Stimulated activated naive CD8-positive, alpha-beta T cell treated with anti-CD3 and anti-CD28 coated beads, Interleukin-15, amount 100 ng/mL, for 72 hours (primary cell): Measurements from ENCODE around the gene HSPBP1.
"Not testable (repeated sequence)": the region's sequence is repeated elsewhere in the genome, so short reads cannot be mapped to it uniquely, and the experiment has no call there.

Experiments
- ATAC-seq: fragments of 150-1000 bp; cut with Tn5 transposase; 2 replicates; pipeline ENCODE4 v1.10.0; 2021; ENCODE audit warnings: mild to moderate bottlenecking, moderate library complexity
- DNase-seq, 2 donors: peaks; one replicate each; pipeline ENCODE4 v3.0.0; 2021 to 2022
- H3K27ac Mint-ChIP-seq, 2 donors: one replicate each; pipeline ENCODE4 v1.8.0; 2022; ENCODE audit warnings: mild to moderate bottlenecking in 2 of 2, mixed read lengths in 2 of 2, moderate library complexity in 2 of 2
- H3K27me3 Mint-ChIP-seq: one replicate; pipeline ENCODE4 v1.8.0; 2022; ENCODE audit warnings: mixed read lengths
- H3K4me1 Mint-ChIP-seq: one replicate; pipeline ENCODE4 v1.8.0; 2022; ENCODE audit warnings: mild to moderate bottlenecking, mixed read lengths
- H3K4me3 Mint-ChIP-seq, 2 donors: one replicate each; pipeline ENCODE4 v1.8.0; 2022; ENCODE audit warnings: mild to moderate bottlenecking in 2 of 2, mixed read lengths in 2 of 2, moderate library complexity in 1 of 2
- H3K9me3 Mint-ChIP-seq, 2 donors: one replicate each; pipeline ENCODE4 v1.8.0; 2022; ENCODE audit warnings: mixed read lengths in 2 of 2

HSPBP1 gene, protein sequence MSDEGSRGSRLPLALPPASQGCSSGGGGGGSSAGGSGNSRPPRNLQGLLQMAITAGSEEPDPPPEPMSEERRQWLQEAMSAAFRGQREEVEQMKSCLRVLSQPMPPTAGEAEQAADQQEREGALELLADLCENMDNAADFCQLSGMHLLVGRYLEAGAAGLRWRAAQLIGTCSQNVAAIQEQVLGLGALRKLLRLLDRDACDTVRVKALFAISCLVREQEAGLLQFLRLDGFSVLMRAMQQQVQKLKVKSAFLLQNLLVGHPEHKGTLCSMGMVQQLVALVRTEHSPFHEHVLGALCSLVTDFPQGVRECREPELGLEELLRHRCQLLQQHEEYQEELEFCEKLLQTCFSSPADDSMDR

DNA sequence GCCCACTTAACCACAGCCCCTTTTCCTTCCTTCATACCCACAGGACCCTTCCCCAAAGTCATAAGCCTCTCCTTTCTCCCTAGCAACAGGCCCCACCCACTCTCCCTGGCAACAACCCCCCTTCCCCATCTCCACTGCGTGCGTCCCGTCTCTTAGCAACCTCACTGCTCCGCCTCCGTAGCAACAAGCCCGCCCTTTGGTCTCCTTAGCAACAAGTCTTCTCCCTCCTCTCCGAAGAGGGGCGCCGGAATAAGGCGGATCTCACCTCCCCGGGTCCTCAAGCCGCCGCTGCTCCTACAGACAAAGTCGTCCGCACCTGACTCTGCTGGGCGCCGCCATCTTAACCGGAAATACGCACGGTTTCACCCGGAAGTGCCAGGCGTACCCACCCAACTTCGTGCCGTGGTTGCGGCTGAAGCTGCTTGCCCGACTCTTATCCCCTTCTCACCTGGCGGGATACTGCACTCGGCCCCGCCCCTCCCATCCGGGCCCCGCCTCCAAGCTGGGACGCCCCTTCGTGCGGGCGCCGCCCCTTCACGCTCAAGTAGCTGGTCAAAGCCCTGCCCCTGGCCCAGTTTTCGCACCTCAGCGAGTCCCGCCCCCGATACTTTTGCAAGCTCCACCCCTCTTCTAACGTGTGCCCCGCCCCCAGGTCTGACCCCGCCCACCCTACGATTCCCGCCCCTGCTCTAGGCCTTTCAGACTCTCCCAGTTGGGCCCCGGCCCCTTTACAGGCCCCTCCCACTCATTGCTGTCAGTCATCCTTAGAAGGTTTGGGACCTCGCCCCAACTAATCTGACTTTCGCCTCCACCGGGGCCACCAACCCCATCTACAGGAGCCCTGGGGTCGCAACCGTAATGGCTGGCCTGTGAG lies at the start of gene HSPBP1:
TSS of gene HSPBP1 (minus strand) at position 341 of the 874 bp plus-strand sequence. CDS start 502 bp downstream, outside the sequence.
- ATAC-seq (peak; percentile 93), DNase-seq (peak; percentile 99)
- H3K9me3 Mint-ChIP-seq: no peaks in the 10 kb centered on the region
- peak within 1 kb of the TSS; percentile 99 to 100 for H3K27ac Mint-ChIP-seq
- no peaks in the 10 kb centered on the region for H3K27me3 Mint-ChIP-seq
- H3K4me1 Mint-ChIP-seq: peaks cover 70% of the 10 kb centered on the region
- H3K4me3 Mint-ChIP-seq: peak within 1 kb of the TSS; percentile 99 to 100

DNA sequence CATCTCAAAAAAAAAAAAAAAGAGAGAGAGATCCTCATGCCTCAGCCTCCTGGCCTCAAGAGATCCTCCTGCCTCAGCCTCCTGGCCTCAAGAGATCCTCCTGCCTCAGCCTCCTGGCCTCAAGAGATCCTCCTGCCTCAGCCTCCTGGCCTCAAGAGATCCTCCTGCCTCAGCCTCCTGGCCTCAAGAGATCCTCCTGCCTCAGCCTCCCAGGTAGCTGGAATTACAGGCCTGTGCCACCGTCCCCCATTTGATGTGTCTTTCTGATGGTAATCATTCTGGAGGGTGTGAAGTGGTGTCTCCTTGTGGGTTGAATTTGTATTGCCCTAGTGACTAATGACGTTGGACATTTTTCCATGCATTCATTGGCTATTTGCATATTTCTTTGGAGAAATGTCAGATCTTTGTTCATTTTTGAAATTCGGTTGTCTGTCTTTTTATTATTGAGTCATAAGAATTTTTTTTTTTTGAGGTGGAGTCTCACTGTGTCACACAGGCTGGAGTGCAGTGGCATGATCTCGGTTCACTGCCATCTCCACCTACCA lies 48.9 kb upstream of the HSPBP1 start:
- not testable (repeated sequence) for DNase-seq, H3K27ac Mint-ChIP-seq, H3K4me3 Mint-ChIP-seq, H3K4me1 Mint-ChIP-seq, ATAC-seq, H3K9me3 Mint-ChIP-seq
- peaks cover 15% of the 10 kb centered on the region for H3K27me3 Mint-ChIP-seq

DNA sequence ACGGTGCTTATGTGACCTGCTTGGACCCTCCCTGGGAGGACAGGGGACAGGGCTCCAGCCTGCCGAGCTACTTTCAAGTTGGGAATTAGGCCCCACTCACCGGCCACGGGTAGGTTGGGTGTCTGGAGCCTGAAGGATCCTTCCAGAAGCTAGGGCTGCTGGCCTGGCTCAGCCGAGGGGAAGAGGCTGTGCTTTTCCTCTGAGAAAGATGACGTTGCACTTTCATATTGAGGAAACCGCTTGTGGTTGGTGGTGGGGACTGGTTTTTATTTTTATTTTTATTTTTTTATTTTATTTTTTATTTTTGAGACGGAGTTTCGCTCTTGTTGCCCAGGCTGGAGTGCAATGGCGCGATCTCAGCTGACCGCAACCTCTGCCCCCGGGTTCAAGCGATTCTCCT lies 45.3 kb upstream of the HSPBP1 start, which contains the start of gene TMEM150B:
TSS of gene TMEM150B (minus strand) at position 170 of the 400 bp plus-strand sequence. CDS start 4,305 bp downstream, outside the sequence.
- no peak for ATAC-seq
- H3K27ac Mint-ChIP-seq: no peak within 1 kb of the TSS
- DNase-seq: no peak
- H3K9me3 Mint-ChIP-seq: no peaks in the 10 kb centered on the region
- peaks cover 41% of the 10 kb centered on the region for H3K27me3 Mint-ChIP-seq
- H3K4me1 Mint-ChIP-seq: peaks cover 4% of the 10 kb centered on the region
- H3K4me3 Mint-ChIP-seq: no peak within 1 kb of the TSS

DNA sequence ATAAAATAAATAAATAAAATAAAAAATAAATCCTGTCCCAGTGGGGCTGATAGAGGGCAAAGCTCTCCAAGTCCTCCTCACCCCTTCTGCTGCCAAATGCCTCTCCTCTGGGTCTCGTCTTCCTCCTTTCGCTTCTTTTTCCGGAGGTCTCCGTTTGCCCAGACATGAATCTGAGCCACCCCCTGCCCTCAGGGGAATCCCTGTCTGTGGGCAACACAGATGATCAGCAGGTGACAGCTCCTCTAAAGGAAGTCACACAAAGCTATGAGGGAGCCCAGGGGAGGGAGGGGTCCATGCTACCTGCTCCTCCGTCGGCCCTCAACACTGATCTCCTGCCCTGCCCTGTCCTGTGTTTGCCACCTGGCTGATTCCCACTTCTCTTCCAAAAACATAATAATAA lies 44.8 kb upstream of the HSPBP1 start:
- Mint-ChIP-seq H3K9me3 (no peaks in the 10 kb centered on the region), H3K27ac (no peak overlapping the region), H3K4me3 (no peak overlapping the region), H3K4me1 (peaks cover 4% of the 10 kb centered on the region), H3K27me3 (peaks cover 46% of the 10 kb centered on the region)
- no peak for ATAC-seq
- DNase-seq: no peak

DNA sequence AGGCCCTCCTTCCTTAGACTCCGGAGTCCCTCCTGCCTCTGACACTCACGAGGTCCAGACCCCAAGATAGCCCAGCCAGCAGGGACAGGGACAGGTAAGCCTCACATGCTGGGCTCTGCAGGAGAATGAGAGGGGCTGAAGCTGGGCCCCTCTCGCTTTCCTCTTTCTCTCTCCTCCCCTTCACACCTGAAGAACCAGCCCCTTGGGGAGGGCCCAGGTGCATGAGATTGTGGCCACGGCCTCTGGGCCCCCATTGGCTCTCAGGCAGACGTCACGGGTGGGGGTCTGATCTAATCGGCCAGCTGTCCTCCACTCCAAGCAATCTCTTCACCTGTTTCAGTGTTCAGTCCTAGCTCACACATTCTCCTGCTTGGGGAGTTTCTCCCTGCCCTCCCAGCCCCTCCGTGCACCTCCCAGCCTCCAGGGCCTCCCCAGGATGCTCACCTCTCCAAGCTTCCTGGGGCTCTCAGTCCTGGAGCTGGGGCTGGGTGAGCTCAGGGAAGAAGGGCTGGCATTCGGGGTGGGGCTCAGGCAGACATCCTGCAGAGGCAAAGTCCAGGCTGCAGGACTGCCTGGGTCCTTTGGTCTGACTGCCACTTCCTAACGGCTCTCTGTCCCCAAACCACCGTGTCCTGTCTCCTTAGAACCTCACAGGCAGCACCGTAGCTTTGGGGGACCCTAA lies 42.4 kb upstream of the HSPBP1 start:
- peaks cover 4% of the 10 kb centered on the region for H3K4me1 Mint-ChIP-seq
- peaks cover 39% of the 10 kb centered on the region for H3K27me3 Mint-ChIP-seq
- H3K9me3 Mint-ChIP-seq: no peaks in the 10 kb centered on the region
- ATAC-seq (no peak), DNase-seq (no peak)
- no peak overlapping the region for H3K27ac Mint-ChIP-seq
- no peak overlapping the region for H3K4me3 Mint-ChIP-seq

DNA sequence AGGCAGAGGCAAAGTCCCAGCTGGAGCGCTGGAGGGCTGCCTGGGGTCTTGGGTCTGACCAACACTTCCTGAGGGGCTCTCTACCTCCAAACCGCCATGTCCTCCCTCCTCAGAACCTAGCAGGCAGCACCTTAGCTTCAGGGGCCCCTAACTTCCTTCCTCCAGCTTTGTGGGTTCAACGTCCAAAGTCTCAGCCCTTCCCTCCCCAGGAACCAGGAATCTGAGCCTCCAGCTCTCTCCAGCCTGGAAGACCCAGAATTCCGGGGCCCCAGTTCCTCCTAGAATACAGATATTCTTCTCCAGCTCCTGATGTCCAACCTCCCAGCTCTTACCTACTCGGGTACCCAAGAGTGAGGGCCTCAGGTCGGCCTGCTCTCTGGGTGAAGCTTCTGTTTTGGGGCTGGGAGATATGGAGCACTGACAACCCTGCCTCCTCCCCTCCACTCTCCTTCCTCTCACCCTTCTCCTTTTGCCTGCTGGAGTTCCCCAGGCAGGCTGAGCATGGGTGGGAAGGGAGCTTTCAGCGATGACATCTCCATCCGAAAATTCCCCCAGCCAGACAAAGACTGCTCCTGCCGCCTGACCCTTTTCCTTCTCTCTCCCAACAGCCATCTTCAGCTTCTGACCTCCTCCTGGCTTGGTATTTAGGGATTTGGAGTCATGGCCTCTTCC lies 41.7 kb upstream of the HSPBP1 start:
- Mint-ChIP-seq H3K4me1 (peaks cover 4% of the 10 kb centered on the region), H3K4me3 (no peak overlapping the region), H3K9me3 (no peaks in the 10 kb centered on the region), H3K27me3 (peaks cover 39% of the 10 kb centered on the region), H3K27ac (no peak overlapping the region)
- no peak for ATAC-seq
- DNase-seq: no peak

DNA sequence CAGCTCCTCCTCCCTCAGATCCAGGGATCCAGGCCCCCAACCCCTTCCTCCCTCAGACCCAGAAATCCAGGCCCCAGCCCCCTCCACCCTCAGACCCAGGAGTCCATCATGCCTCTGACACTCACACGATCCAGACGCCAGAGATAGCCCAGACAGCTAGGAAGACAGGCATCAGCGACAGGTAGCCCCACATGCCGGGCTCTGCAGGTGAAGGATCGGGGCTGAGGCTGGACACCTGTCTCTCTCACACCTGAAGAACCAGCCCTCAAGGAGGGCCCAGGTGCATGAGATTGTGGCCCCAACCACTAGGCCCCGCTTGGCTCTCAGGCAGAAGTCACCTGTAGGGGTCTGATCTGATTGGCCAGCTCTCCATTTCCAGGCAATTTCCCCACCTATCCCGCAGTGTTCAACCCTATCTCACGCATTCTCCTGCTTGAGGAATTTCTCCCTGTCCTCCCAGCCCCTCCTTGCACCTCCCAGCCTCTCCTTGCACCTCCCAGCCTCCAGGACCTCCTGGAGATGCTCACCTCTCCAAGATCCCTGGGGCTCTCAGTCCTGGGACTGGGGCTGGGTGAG lies 41.0 kb upstream of the HSPBP1 start:
- Mint-ChIP-seq H3K9me3 (no peaks in the 10 kb centered on the region), H3K4me1 (peaks cover 4% of the 10 kb centered on the region), H3K27me3 (peaks cover 39% of the 10 kb centered on the region), H3K4me3 (no peak overlapping the region), H3K27ac (no peak overlapping the region)
- no peak for ATAC-seq
- DNase-seq: no peak

DNA sequence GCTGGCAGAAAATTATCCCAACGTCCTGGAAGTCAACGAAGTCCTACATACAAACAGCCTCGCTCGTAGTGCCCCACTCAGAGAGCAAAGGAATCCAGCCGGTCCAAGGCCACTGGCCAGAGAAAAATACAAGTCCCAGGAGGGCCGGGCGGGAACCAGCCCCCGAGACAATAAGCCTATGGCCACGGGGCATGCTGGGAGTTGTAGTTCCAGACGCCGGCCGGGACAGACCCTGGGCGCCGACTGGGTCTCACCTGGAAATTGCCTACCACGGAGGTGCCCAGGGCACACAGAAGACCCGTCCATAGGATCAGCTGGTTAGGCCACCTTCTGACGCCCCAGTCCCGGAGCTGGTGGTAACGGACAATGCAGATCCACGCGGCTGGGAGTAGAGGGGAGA lies 39.9 kb upstream of the HSPBP1 start:
- Mint-ChIP-seq H3K9me3 (no peaks in the 10 kb centered on the region), H3K4me1 (peaks cover 3% of the 10 kb centered on the region), H3K4me3 (no peak overlapping the region), H3K27me3 (peaks cover 35% of the 10 kb centered on the region), H3K27ac (peak overlapping the region; percentile 56 to 65)
- no peak for DNase-seq
- ATAC-seq: no peak

DNA sequence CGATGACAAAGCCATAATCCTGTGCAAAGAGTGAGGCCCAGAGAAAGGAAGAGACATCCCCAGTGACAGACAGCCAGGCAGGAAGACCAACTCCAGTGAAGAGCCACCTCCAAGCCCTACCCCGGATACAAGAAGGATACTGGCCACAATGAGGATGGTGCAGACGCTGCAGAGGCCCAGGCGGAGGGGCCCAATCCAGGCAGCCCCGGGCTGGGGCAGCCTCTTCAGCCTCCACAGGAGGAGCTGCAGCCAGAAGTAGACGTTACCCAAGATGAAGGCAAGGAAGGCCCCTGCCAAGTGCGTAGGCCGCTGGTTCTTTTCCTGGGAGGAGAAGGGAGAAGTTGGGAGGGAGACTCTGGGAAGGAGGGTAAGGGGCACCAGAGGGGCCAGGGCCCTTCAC lies 36.7 kb upstream of the HSPBP1 start:
- DNase-seq (no peak), ATAC-seq (no peak)
- peaks cover 8% of the 10 kb centered on the region for H3K4me1 Mint-ChIP-seq
- no peak overlapping the region for H3K4me3 Mint-ChIP-seq
- H3K27ac Mint-ChIP-seq: peak overlapping the region in 1 of 2 donors; percentile 7
- H3K9me3 Mint-ChIP-seq: no peaks in the 10 kb centered on the region
- H3K27me3 Mint-ChIP-seq: peaks cover 16% of the 10 kb centered on the region

DNA sequence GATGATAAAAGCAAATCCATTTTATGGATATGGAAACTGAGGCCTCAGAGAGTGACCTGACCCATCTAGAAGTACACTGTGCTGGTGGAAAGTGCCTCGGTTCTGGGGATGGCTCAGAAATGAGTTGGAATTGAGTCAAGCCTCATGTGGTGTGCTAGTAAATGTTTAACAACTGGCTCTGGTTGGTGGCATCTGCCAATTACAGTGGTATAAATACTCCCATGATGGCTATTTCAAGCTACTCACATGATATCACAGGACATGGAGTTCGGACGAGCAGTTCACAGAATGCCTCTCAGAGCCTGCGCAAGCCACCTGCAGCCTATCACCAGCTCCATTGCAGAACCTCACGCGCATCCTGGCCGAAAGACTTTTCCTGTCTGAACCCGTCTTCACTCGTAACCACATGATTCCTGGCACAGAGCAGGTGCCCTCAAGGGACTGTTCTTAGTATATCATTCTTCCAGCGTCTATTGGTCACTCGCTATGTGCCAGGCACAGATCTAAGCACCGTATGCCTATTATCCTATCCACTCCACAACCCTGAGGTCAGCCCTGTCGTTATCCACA lies 36.1 kb upstream of the HSPBP1 start:
- Mint-ChIP-seq H3K4me3 (no peak overlapping the region), H3K4me1 (peaks cover 8% of the 10 kb centered on the region), H3K9me3 (no peaks in the 10 kb centered on the region), H3K27ac (peak overlapping the region in 1 of 2 donors; percentile 7), H3K27me3 (peaks cover 10% of the 10 kb centered on the region)
- no peak for ATAC-seq
- DNase-seq: no peak

DNA sequence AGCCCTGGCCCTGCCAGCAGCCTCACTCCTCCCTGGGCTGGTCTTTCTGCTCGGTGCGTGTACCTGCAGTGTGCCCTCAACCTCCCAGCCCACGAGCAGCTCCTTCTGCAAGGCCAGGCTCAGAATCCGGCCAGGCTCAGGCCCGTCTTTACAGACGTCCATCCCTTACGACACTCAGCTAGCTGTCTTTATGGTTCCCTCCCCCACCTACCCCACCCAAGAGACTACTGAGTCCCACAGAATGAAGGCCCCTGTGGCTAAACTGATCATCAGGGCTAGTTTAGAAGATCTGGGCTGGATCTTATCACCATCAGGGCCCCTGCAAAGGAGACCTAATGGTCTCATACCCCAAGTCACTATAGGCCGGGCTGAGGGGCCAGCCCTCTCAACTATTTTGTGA lies 34.5 kb upstream of the HSPBP1 start:
- no peaks in the 10 kb centered on the region for H3K27me3 Mint-ChIP-seq
- H3K9me3 Mint-ChIP-seq: no peaks in the 10 kb centered on the region
- DNase-seq (no peak), ATAC-seq (no peak)
- H3K4me3 Mint-ChIP-seq: no peak overlapping the region
- H3K4me1 Mint-ChIP-seq: peaks cover 8% of the 10 kb centered on the region
- peak overlapping the region in 1 of 2 donors; percentile 86 for H3K27ac Mint-ChIP-seq

DNA sequence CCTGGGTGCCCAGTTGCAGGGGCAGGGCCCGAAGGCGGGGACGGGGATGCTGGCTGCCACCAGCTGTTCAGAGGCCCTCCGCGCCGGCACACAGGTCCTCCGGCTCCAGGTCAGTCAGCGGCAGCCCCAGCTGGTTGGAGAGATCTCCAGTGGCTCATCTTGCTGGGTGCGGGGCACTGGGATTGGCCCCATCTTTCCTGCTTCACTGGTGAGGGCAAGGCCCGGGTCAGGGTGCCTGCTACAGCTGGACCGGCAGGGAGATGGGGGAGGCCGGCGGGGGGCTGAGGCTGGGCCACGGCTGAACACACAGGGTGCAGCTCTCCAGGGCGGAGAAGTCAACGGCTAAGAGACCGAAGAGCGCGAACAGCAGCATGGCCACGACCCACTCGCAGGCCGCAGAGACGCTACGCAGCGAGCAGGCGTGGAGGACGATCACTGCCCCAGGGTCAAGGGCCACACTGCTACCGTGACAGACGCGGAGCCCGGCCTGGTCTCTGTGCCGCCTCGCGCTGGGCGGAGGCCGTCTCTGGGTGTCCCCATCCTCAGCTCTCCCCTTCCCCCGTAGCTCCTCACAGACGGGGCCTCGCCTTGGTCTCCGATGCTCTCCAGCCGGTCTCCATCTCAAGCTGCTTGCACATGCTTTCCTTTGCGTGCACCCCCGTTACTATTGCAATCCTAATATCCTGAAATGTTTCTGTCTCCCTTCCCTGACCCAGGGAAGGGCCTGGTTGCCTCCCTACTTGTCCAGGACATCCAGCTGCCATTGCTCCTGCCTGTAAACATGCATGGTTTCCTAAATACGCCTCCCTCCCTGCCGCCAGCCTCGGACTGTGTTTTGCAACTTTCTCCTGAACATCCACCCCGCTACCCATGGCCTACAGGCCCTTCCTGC lies 33.0 kb upstream of the HSPBP1 start:
- DNase-seq (no peak), ATAC-seq (no peak)
- H3K4me1 Mint-ChIP-seq: peaks cover 8% of the 10 kb centered on the region
- no peaks in the 10 kb centered on the region for H3K9me3 Mint-ChIP-seq
- H3K4me3 Mint-ChIP-seq: no peak overlapping the region
- no peaks in the 10 kb centered on the region for H3K27me3 Mint-ChIP-seq
- H3K27ac Mint-ChIP-seq: no peak overlapping the region

DNA sequence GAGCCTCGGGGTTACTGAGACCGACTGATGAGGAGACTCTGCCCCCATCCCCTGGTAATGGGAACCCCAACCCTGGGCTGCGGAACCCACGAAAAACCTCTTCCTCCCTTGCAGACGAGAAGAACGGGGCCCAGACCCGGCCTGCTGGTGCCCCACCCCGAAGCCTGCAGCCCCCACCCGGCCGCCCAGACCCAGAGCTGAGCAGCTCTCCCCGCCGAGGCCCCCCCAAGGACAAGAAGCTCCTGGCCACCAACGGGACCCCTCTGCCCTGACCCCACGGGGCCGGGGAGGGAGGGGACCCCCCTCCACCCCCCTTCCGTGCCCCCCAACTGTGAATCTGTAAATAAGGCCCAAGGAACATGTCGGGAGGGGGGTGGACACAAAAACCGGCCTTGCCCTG lies 31.9 kb upstream of the HSPBP1 start:
- H3K27ac Mint-ChIP-seq: no peak overlapping the region

More for the DNA sequence above, 31.9 kb upstream of the HSPBP1 start:
- DNase-seq (no peak), ATAC-seq (no peak)
- H3K9me3 Mint-ChIP-seq: no peaks in the 10 kb centered on the region
- H3K4me3 Mint-ChIP-seq: no peak overlapping the region
- H3K27me3 Mint-ChIP-seq: no peaks in the 10 kb centered on the region
- peaks cover 8% of the 10 kb centered on the region for H3K4me1 Mint-ChIP-seq
